ENCODE measurements around the gene GNG7. TPM values are rescaled to one million over a fixed set of nuclear protein-coding genes. Genes with fewer than 3 reads are reported as not detected.

The GNG7 gene
- total and polyA plus RNA-seq, 10 of the 15 experiments (the other 5 are each of a cell fraction or from before 2014, with no cell fraction given), result 1.9 to 13.6 (median 6.5) TPM

DNA sequence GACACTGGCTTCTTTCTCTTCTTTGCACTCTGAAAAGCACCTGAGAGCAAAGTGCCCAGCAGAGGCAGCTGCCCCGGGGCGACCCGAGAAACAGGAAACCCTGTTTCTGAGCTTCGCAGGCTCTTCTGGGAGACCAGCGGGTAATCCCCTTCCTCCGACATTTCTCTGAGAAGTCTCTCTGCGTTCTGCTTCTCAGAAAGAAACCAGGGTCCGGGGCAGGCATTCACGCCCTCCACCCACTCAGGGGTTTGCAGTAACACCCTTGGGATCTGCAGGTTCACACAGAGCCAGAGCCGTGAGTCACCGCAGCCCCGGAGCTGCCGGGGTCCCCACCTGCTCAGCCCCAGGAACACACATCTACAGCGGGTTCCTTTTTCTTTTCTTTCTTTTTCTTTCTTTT lies 140.6 kb downstream of the GNG7 start (continued):
- TF ChIP-seq, protein P1, sequence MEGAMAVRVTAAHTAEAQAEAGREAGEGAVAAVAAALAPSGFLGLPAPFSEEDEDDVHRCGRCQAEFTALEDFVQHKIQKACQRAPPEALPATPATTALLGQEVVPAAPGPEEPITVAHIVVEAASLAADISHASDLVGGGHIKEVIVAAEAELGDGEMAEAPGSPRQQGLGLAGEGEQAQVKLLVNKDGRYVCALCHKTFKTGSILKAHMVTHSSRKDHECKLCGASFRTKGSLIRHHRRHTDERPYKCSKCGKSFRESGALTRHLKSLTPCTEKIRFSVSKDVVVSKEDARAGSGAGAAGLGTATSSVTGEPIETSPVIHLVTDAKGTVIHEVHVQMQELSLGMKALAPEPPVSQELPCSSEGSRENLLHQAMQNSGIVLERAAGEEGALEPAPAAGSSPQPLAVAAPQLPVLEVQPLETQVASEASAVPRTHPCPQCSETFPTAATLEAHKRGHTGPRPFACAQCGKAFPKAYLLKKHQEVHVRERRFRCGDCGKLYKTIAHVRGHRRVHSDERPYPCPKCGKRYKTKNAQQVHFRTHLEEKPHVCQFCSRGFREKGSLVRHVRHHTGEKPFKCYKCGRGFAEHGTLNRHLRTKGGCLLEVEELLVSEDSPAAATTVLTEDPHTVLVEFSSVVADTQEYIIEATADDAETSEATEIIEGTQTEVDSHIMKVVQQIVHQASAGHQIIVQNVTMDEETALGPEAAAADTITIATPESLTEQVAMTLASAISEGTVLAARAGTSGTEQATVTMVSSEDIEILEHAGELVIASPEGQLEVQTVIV (IDR thresholded peaks at IDR 0.05; ENCODE audit: borderline replicate concordance, partially characterized antibody), result no peak
- TF ChIP-seq, protein P2, sequence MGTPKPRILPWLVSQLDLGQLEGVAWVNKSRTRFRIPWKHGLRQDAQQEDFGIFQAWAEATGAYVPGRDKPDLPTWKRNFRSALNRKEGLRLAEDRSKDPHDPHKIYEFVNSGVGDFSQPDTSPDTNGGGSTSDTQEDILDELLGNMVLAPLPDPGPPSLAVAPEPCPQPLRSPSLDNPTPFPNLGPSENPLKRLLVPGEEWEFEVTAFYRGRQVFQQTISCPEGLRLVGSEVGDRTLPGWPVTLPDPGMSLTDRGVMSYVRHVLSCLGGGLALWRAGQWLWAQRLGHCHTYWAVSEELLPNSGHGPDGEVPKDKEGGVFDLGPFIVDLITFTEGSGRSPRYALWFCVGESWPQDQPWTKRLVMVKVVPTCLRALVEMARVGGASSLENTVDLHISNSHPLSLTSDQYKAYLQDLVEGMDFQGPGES (IDR thresholded peaks at IDR 0.05), result no peak
- peak; percentile 78; the same call in 1 of the 2 replicates for TF ChIP-seq BACH1 (IDR thresholded peaks at IDR 0.05; ENCODE audit: borderline replicate concordance)
- TF ChIP-seq HDAC6 (IDR thresholded peaks at IDR 0.05; ENCODE audit: unreplicated experiment), result no peak
- TF ChIP-seq, protein P3, sequence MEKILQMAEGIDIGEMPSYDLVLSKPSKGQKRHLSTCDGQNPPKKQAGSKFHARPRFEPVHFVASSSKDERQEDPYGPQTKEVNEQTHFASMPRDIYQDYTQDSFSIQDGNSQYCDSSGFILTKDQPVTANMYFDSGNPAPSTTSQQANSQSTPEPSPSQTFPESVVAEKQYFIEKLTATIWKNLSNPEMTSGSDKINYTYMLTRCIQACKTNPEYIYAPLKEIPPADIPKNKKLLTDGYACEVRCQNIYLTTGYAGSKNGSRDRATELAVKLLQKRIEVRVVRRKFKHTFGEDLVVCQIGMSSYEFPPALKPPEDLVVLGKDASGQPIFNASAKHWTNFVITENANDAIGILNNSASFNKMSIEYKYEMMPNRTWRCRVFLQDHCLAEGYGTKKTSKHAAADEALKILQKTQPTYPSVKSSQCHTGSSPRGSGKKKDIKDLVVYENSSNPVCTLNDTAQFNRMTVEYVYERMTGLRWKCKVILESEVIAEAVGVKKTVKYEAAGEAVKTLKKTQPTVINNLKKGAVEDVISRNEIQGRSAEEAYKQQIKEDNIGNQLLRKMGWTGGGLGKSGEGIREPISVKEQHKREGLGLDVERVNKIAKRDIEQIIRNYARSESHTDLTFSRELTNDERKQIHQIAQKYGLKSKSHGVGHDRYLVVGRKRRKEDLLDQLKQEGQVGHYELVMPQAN (conservative IDR thresholded peaks at IDR 0.05), result no peak
- TF ChIP-seq, protein P4, sequence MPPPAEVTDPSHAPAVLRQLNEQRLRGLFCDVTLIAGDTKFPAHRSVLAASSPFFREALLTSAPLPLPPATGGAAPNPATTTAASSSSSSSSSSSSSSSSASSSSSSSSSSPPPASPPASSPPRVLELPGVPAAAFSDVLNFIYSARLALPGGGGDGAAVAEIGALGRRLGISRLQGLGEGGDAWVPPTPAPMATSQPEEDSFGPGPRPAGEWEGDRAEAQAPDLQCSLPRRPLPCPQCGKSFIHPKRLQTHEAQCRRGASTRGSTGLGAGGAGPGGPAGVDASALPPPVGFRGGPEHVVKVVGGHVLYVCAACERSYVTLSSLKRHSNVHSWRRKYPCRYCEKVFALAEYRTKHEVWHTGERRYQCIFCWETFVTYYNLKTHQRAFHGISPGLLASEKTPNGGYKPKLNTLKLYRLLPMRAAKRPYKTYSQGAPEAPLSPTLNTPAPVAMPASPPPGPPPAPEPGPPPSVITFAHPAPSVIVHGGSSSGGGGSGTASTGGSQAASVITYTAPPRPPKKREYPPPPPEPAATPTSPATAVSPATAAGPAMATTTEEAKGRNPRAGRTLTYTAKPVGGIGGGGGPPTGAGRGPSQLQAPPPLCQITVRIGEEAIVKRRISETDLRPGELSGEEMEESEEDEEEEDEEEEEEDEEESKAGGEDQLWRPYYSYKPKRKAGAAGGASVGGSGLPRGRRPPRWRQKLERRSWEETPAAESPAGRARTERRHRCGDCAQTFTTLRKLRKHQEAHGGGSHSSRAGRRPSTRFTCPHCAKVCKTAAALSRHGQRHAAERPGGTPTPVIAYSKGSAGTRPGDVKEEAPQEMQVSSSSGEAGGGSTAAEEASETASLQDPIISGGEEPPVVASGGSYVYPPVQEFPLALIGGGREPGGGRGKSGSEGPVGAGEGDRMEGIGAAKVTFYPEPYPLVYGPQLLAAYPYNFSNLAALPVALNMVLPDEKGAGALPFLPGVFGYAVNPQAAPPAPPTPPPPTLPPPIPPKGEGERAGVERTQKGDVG (CRISPR knock-in tag; IDR thresholded peaks at IDR 0.05), result no peak
- TF ChIP-seq BCL11A (IDR thresholded peaks at IDR 0.05; ENCODE audit: low read depth, low read length), result peak; percentile 86
- TF ChIP-seq SMC3 (IDR thresholded peaks at IDR 0.05; ENCODE audit: borderline replicate concordance, low read length), result peak; percentile 27; the same call in 1 of the 2 replicates
- TF ChIP-seq EP300 (IDR thresholded peaks at IDR 0.05; ENCODE audit: borderline replicate concordance in 1 of 2, control insufficient read depth in 1 of 2, low read depth in 2 of 2, low read length in 2 of 2), result peak; percentile 87
- peak; percentile 88 for TF ChIP-seq ATF7 (IDR thresholded peaks at IDR 0.05; ENCODE audit: low read depth)
- TF ChIP-seq SREBF1 (IDR thresholded peaks at IDR 0.05; ENCODE audit: low read length), result no peak
- TF ChIP-seq, protein P5, sequence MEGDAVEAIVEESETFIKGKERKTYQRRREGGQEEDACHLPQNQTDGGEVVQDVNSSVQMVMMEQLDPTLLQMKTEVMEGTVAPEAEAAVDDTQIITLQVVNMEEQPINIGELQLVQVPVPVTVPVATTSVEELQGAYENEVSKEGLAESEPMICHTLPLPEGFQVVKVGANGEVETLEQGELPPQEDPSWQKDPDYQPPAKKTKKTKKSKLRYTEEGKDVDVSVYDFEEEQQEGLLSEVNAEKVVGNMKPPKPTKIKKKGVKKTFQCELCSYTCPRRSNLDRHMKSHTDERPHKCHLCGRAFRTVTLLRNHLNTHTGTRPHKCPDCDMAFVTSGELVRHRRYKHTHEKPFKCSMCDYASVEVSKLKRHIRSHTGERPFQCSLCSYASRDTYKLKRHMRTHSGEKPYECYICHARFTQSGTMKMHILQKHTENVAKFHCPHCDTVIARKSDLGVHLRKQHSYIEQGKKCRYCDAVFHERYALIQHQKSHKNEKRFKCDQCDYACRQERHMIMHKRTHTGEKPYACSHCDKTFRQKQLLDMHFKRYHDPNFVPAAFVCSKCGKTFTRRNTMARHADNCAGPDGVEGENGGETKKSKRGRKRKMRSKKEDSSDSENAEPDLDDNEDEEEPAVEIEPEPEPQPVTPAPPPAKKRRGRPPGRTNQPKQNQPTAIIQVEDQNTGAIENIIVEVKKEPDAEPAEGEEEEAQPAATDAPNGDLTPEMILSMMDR (IDR thresholded peaks at IDR 0.05 in 2 of 3, conservative IDR thresholded peaks at IDR 0.05 in 1 of 3; ENCODE audit: control insufficient read depth in 2 of 3, extremely low read depth in 1 of 3, insufficient read depth in 1 of 3, low read depth in 3 of 3, low read length in 3 of 3), result no peak
- TF ChIP-seq, protein P6, sequence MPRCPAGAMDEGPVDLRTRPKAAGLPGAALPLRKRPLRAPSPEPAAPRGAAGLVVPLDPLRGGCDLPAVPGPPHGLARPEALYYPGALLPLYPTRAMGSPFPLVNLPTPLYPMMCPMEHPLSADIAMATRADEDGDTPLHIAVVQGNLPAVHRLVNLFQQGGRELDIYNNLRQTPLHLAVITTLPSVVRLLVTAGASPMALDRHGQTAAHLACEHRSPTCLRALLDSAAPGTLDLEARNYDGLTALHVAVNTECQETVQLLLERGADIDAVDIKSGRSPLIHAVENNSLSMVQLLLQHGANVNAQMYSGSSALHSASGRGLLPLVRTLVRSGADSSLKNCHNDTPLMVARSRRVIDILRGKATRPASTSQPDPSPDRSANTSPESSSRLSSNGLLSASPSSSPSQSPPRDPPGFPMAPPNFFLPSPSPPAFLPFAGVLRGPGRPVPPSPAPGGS (IDR thresholded peaks at IDR 0.05; ENCODE audit: borderline replicate concordance, insufficient read depth, low read depth, low read length, poor library complexity, severe bottlenecking), result peak; percentile 100
- 0 out of 4 replicates have a peak, but pooled peaks of 1 of the 2 experiments have one; percentile 24 for TF ChIP-seq SRF (IDR thresholded peaks at IDR 0.05; ENCODE audit: low read depth in 2 of 2, low read length in 2 of 2)

All from GM12878 (cell line).